Measurements from ENCODE around the gene ABCA4. TPM values are rescaled to one million over a fixed set of nuclear protein-coding genes. Genes with fewer than 3 reads are reported as not detected.

ABCA4 gene
- total and polyA plus RNA-seq, 2 of the 8 experiments (the other 6 are each of a cell fraction or from before 2014, with no cell fraction given) = 0.06 TPM; not detected in 1

DNA sequence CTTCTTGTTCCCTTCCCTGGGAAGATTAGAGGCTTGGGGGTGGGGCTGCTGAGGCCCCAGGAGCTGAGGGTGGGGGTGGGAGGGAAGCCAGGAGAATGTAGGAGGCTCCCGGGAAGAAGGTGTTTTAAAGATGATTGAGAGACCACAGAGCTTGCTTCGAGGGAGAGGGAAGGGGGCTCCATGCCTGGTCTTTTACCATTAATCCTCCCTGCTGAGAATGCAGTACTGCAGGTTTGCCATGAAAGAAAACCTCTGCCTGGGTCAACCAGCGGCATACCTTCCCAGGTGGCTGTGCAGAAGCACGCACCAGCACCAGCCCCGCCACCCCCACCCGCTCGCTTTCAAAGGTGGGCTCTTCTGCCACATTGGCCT, 15.4 kb downstream of the ABCA4 start:
- CTCF ChIA-PET (ENCODE audit: partially characterized antibody) = interaction anchor here (0.6 to 4.1 kb wide), 3 partner anchors 43 to 230 kb away, joined by 3 to 20 read pairs (median 3); no protein-coding TSS in a partner anchor
- H2BK15ac ChIP-seq (ENCODE audit: low read length) = no peak overlapping the region
- H4K20me1 ChIP-seq (replicated peaks in 1 of 2; ENCODE audit: control insufficient read depth in 1 of 2, insufficient read depth in 2 of 2, low read length in 2 of 2) = no peaks in the 10 kb centered on the region

More for the DNA sequence above, 15.4 kb downstream of the ABCA4 start:
- Histone ChIP-seq H3K18ac (ENCODE audit: extremely low read depth, low read length) (no peak overlapping the region), H2BK12ac (ENCODE audit: low read depth, low read length) (peak overlapping the region; percentile 68; the same call in 1 of the 2 replicates), H3K79me2 (ENCODE audit: control insufficient read depth in 1 of 2, insufficient read depth in 2 of 2, low read length in 2 of 2) (no peaks in the 10 kb centered on the region), H3K9me3 (ENCODE audit: insufficient read depth in 2 of 2, low read depth in 1 of 2, low read length in 1 of 2) (no peaks in the 10 kb centered on the region), H3K36me3 (ENCODE audit: control insufficient read depth in 2 of 4, insufficient read depth in 4 of 4, low read length in 3 of 4) (no peaks in the 10 kb centered on the region), H2BK120ac (replicated peaks; ENCODE audit: low read depth, low read length) (no peak overlapping the region), H2AFZ (ENCODE audit: low read length) (peak overlapping the region; percentile 52; the same call in 1 of the 2 replicates), H3K27me3 (replicated peaks in 1 of 4; ENCODE audit: control insufficient read depth in 3 of 4, extremely low read depth in 1 of 4, insufficient read depth in 3 of 4, low read length in 3 of 4) (peaks cover 0 to 5% (median 2%) of the 10 kb centered on the region in 4 experiments; a peak in 3 of 7 replicates), H2BK20ac (ENCODE audit: low read length) (no peak overlapping the region; the same call in 1 of the 2 replicates), H3K23ac (ENCODE audit: insufficient read length) (no peak overlapping the region), H4K8ac (ENCODE audit: extremely low read depth, insufficient read depth, low read length) (no peak overlapping the region), H3K56ac (replicated peaks; ENCODE audit: insufficient read length, low read depth, low read length) (no peak overlapping the region), H3K4me1 (replicated peaks in 1 of 4; ENCODE audit: control insufficient read depth in 3 of 4, insufficient read depth in 4 of 4, low read length in 3 of 4) (peaks cover 0 to 13% (median 7%) of the 10 kb centered on the region in 4 experiments; a peak in 6 of 7 replicates), H4K91ac (replicated peaks; ENCODE audit: insufficient read length, low read length) (no peak overlapping the region), H3K9ac (replicated peaks in 1 of 4; ENCODE audit: extremely low read depth in 1 of 4, low read depth in 3 of 4, low read length in 3 of 4) (no peak overlapping the region), H3K79me1 (ENCODE audit: low read depth, low read length) (no peaks in the 10 kb centered on the region), H3K4ac (replicated peaks; ENCODE audit: insufficient read length, low read depth, low read length) (no peak overlapping the region), H3K4me2 (ENCODE audit: insufficient read depth in 1 of 2, low read depth in 2 of 2, low read length in 2 of 2) (peak overlapping the region in 1 of 2 experiments; percentile 50; a peak in 2 of 4 replicates), H3K27ac (ENCODE audit: low read depth, low read length) (no peak overlapping the region), H2AK5ac (ENCODE audit: low read depth, low read length) (no peak overlapping the region), H3K14ac (ENCODE audit: insufficient read length) (no peak overlapping the region), H4K5ac (ENCODE audit: insufficient read length, low read depth, low read length) (no peak overlapping the region), H2BK5ac (ENCODE audit: low read depth, low read length) (no peak overlapping the region), H3K4me3 (ENCODE audit: extremely low read depth in 1 of 4, insufficient read depth in 2 of 4, low read depth in 3 of 4, low read length in 4 of 4) (peak overlapping the region in 1 of 4 experiments; percentile 29; a peak in 1 of 8 replicates), H3K23me2 (ENCODE audit: low read depth, low read length) (peaks cover 2% of the 10 kb centered on the region; the same call in 1 of the 2 replicates)
- peak; percentile 48 for FAIRE-seq
- no peak for TF ChIP-seq NRF1 (IDR thresholded peaks at IDR 0.05; ENCODE audit: low read depth, low read length)
- TF ChIP-seq TAF7 (optimal IDR thresholded peaks at IDR 0.05; ENCODE audit: borderline replicate concordance, low read depth, low read length) = no peak
- no peak for TF ChIP-seq SP1 (IDR thresholded peaks at IDR 0.05; ENCODE audit: low read depth, low read length)
- TF ChIP-seq SUZ12 (IDR thresholded peaks at IDR 0.05; ENCODE audit: low read length) = no peak
- TF ChIP-seq ZNF274 (IDR thresholded peaks at IDR 0.05; ENCODE audit: borderline replicate concordance, extremely low read depth, low read length) = no peak
- no peak for TF ChIP-seq SIRT6 (IDR thresholded peaks at IDR 0.05; ENCODE audit: low read length)
- TF ChIP-seq, protein P1, sequence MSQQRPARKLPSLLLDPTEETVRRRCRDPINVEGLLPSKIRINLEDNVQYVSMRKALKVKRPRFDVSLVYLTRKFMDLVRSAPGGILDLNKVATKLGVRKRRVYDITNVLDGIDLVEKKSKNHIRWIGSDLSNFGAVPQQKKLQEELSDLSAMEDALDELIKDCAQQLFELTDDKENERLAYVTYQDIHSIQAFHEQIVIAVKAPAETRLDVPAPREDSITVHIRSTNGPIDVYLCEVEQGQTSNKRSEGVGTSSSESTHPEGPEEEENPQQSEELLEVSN (IDR thresholded peaks at IDR 0.05) = no peak
- no peak for DNase-seq (ENCODE audit: low read depth in 1 of 2, low spot score in 2 of 2)
- POLR2A ChIA-PET (ENCODE audit: partially characterized antibody) = no interaction called here
- 74% methylated on average over 5 of the region's 7 CpGs; no CpG with 5 or more reads in 1 of the 2 experiments for WGBS, 2 experiments (ENCODE audit: extremely low coverage in 1 of 2, insufficient coverage in 1 of 2, insufficient read length in 1 of 2, insufficient replicate concordance in 2 of 2, low coverage in 1 of 2, low lambda C conversion rate in 2 of 2, missing lambda C conversion rate in 1 of 2)
